ENCODE results near the gene GZF1. TPM values are rescaled to one million over a fixed set of nuclear protein-coding genes. Genes with fewer than 3 reads are reported as not detected.

The GZF1 gene
- total and polyA plus RNA-seq, 4 donors, result 1.6 to 11.0 (median 5.1) TPM

DNA sequence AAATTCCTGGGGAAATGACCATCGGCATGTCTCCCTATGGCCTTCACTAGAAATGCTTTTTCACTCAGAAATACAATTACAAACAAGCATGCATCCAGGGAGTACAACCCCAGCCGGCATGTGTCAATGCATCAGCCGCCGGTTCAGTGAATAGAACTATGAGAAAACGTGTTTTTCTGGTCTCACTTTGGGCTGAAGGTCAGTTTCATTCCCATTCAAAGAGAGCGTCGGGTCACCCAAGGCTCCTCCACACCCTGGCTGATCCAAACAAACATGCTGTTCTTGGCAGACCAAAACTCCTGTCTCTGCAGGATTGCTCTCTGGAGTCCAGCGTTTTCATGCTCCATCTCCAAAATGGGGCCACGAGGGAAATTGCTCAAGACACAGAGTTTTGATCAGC lies 46.9 kb upstream of the GZF1 start:
- peaks cover 0 to 4% (median 0%) of the 10 kb centered on the region in 4 donors for H3K27me3 ChIP-seq (ENCODE audit: control insufficient read depth in 4 of 4, insufficient read depth in 4 of 4, low read length in 3 of 4)
- H3K36me3 ChIP-seq (ENCODE audit: control insufficient read depth in 4 of 4, insufficient read depth in 3 of 4, low read depth in 1 of 4, low read length in 3 of 4), result no peaks in the 10 kb centered on the region
- no peak for DNase-seq (ENCODE audit: low spot score)
- H3K27ac ChIP-seq (ENCODE audit: low read depth in 1 of 2, low read length in 2 of 2), result no peak overlapping the region
- no peaks in the 10 kb centered on the region for H3K4me1 ChIP-seq (ENCODE audit: control insufficient read depth in 4 of 4, insufficient read depth in 4 of 4, low read length in 3 of 4)
- no peak overlapping the region for H3K4me3 ChIP-seq (ENCODE audit: low read depth in 1 of 3, low read length in 3 of 3)
- WGBS, result 69% methylated on average over 9 of the region's 9 CpGs
- H3K9me3 ChIP-seq (ENCODE audit: control insufficient read depth in 4 of 4, low read length in 3 of 4), result no peaks in the 10 kb centered on the region
- TF ChIP-seq, protein P1, sequence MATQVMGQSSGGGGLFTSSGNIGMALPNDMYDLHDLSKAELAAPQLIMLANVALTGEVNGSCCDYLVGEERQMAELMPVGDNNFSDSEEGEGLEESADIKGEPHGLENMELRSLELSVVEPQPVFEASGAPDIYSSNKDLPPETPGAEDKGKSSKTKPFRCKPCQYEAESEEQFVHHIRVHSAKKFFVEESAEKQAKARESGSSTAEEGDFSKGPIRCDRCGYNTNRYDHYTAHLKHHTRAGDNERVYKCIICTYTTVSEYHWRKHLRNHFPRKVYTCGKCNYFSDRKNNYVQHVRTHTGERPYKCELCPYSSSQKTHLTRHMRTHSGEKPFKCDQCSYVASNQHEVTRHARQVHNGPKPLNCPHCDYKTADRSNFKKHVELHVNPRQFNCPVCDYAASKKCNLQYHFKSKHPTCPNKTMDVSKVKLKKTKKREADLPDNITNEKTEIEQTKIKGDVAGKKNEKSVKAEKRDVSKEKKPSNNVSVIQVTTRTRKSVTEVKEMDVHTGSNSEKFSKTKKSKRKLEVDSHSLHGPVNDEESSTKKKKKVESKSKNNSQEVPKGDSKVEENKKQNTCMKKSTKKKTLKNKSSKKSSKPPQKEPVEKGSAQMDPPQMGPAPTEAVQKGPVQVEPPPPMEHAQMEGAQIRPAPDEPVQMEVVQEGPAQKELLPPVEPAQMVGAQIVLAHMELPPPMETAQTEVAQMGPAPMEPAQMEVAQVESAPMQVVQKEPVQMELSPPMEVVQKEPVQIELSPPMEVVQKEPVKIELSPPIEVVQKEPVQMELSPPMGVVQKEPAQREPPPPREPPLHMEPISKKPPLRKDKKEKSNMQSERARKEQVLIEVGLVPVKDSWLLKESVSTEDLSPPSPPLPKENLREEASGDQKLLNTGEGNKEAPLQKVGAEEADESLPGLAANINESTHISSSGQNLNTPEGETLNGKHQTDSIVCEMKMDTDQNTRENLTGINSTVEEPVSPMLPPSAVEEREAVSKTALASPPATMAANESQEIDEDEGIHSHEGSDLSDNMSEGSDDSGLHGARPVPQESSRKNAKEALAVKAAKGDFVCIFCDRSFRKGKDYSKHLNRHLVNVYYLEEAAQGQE (IDR thresholded peaks at IDR 0.05), result no peak
- no peak for TF ChIP-seq SP1 (IDR thresholded peaks at IDR 0.05)
- TF ChIP-seq, protein P2, sequence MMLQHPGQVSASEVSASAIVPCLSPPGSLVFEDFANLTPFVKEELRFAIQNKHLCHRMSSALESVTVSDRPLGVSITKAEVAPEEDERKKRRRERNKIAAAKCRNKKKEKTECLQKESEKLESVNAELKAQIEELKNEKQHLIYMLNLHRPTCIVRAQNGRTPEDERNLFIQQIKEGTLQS (IDR thresholded peaks at IDR 0.05), result no peak
- no peak for TF ChIP-seq MAX (IDR thresholded peaks at IDR 0.05)
- no peak for TF ChIP-seq HNF4G (IDR thresholded peaks at IDR 0.05)
- no peak for TF ChIP-seq GABPA (IDR thresholded peaks at IDR 0.05 in 1 of 2, conservative IDR thresholded peaks at IDR 0.05 in 1 of 2)
- peak in 1 of 2 donors; percentile 28 for TF ChIP-seq RXRA (IDR thresholded peaks at IDR 0.05)
- no peak for TF ChIP-seq FOXA1 (IDR thresholded peaks at IDR 0.05)
- TF ChIP-seq HNF4A (conservative IDR thresholded peaks at IDR 0.05), result no peak
- H3K9ac ChIP-seq (ENCODE audit: low read depth in 1 of 2, low read length in 2 of 2), result no peak overlapping the region

GRCh38 chr20:23316626-23317025 lies 45.4 kb upstream of the GZF1 start:
- Histone ChIP-seq H3K9me3 (ENCODE audit: control insufficient read depth in 4 of 4, low read length in 3 of 4) (no peaks in the 10 kb centered on the region), H3K4me3 (ENCODE audit: low read depth in 1 of 3, low read length in 3 of 3) (no peak overlapping the region), H3K4me1 (ENCODE audit: control insufficient read depth in 4 of 4, insufficient read depth in 4 of 4, low read length in 3 of 4) (no peaks in the 10 kb centered on the region), H3K27me3 (ENCODE audit: control insufficient read depth in 4 of 4, insufficient read depth in 4 of 4, low read length in 3 of 4) (peaks cover 0 to 3% (median 0%) of the 10 kb centered on the region in 4 donors), H3K27ac (ENCODE audit: low read depth in 1 of 2, low read length in 2 of 2) (no peak overlapping the region), H3K36me3 (ENCODE audit: control insufficient read depth in 4 of 4, insufficient read depth in 3 of 4, low read depth in 1 of 4, low read length in 3 of 4) (no peaks in the 10 kb centered on the region), H3K9ac (ENCODE audit: low read depth in 1 of 2, low read length in 2 of 2) (no peak overlapping the region)
- no peak for TF ChIP-seq RXRA (IDR thresholded peaks at IDR 0.05)
- TF ChIP-seq, protein P3, sequence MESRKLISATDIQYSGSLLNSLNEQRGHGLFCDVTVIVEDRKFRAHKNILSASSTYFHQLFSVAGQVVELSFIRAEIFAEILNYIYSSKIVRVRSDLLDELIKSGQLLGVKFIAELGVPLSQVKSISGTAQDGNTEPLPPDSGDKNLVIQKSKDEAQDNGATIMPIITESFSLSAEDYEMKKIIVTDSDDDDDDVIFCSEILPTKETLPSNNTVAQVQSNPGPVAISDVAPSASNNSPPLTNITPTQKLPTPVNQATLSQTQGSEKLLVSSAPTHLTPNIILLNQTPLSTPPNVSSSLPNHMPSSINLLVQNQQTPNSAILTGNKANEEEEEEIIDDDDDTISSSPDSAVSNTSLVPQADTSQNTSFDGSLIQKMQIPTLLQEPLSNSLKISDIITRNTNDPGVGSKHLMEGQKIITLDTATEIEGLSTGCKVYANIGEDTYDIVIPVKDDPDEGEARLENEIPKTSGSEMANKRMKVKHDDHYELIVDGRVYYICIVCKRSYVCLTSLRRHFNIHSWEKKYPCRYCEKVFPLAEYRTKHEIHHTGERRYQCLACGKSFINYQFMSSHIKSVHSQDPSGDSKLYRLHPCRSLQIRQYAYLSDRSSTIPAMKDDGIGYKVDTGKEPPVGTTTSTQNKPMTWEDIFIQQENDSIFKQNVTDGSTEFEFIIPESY (IDR thresholded peaks at IDR 0.05), result no peak
- TF ChIP-seq FOXA2 (IDR thresholded peaks at IDR 0.05), result no peak
- no peak for TF ChIP-seq HNF4A (conservative IDR thresholded peaks at IDR 0.05)
- no peak for TF ChIP-seq YY1 (IDR thresholded peaks at IDR 0.05)
- no peak for TF ChIP-seq HNF4G (IDR thresholded peaks at IDR 0.05)
- TF ChIP-seq, protein P2 (IDR thresholded peaks at IDR 0.05), result no peak
- TF ChIP-seq RAD21 (IDR thresholded peaks at IDR 0.05), result no peak
- TF ChIP-seq JUND (IDR thresholded peaks at IDR 0.05), result no peak
- 93% methylated on average over 3 of the region's 3 CpGs for WGBS
- DNase-seq (ENCODE audit: low spot score), result no peak

Measured in liver (tissue), 9 donors.